OCI-LY1 (cell line): Measurements from ENCODE around the gene UBQLN4.

ENCODE experiments used
- H2AFZ ChIP-seq: fragments of 200-600 bp; sonication (generic), shearing (Covaris generic); 2 replicates; pipeline ENCODE4 v1.6.0; 2014; ENCODE audit warnings: antibody characterized with exemption, mild to moderate bottlenecking, low read length
- H3F3A ChIP-seq: fragments of 200-600 bp; sonication (generic), shearing (Covaris generic); 2 replicates; pipeline ENCODE4 v1.6.0; 2014; ENCODE audit warnings: mild to moderate bottlenecking, antibody characterized with exemption, low read length, moderate library complexity; ENCODE audit not compliant: insufficient read depth
- H3K27ac ChIP-seq: fragments of 200-600 bp; sonication (generic); 2 replicates; pipeline ENCODE4 v1.5.1; 2014; ENCODE audit warnings: low read length, mixed run types, mild to moderate bottlenecking, low read depth; ENCODE audit not compliant: poor library complexity, severe bottlenecking
- H3K27me3 ChIP-seq: fragments of 200-600 bp; sonication (generic); 2 replicates; pipeline ENCODE4 v1.6.0; 2014; ENCODE audit warnings: antibody characterized with exemption, mild to moderate bottlenecking, low read length, moderate library complexity; ENCODE audit not compliant: insufficient read depth
- H3K36me3 ChIP-seq: fragments of 200-600 bp; sonication (generic); 2 replicates; pipeline ENCODE4 v1.6.1; 2014; ENCODE audit warnings: mild to moderate bottlenecking, antibody characterized with exemption, low read length, moderate library complexity, mixed read lengths; ENCODE audit not compliant: insufficient read depth
- H3K4me1 ChIP-seq: fragments of 200-600 bp; sonication (generic); 2 replicates; pipeline ENCODE4 v1.5.1; 2014; ENCODE audit warnings: mild to moderate bottlenecking, low read length, moderate library complexity; ENCODE audit not compliant: insufficient read depth, severe bottlenecking
- H3K4me2 ChIP-seq: fragments of 200-600 bp; sonication (generic), shearing (Covaris generic); 2 replicates; pipeline ENCODE4 v1.6.1; 2014; ENCODE audit warnings: low read length
- H3K4me3 ChIP-seq: fragments of 200-600 bp; sonication (generic); 2 replicates; pipeline ENCODE4 v1.5.1; 2014; ENCODE audit warnings: low read length, low read depth, mild to moderate bottlenecking, mixed read lengths; ENCODE audit not compliant: poor library complexity, severe bottlenecking
- H3K79me2 ChIP-seq: fragments of 200-600 bp; shearing (Covaris generic); 2 replicates; pipeline ENCODE4 v1.6.1; 2016; ENCODE audit warnings: mixed run types, low read length, mixed read lengths; ENCODE audit not compliant: insufficient read depth
- H3K9ac ChIP-seq: fragments of 200-600 bp; sonication (generic), shearing (Covaris generic); 2 replicates; pipeline ENCODE4 v1.6.1; 2014; ENCODE audit warnings: mild to moderate bottlenecking, low read length, mixed read lengths
- H3K9me2 ChIP-seq: fragments of 200-600 bp; sonication (generic), shearing (Covaris generic); 2 replicates; pipeline ENCODE4 v1.6.1; 2014; ENCODE audit warnings: low read depth, mild to moderate bottlenecking, low read length, mixed read lengths
- H3K9me3 ChIP-seq: fragments of 200-600 bp; shearing (Covaris generic); 2 replicates; pipeline ENCODE4 v1.6.1; 2014; ENCODE audit warnings: low read length, mixed read lengths
- H4K20me1 ChIP-seq: fragments of 200-600 bp; sonication (generic), shearing (Covaris generic); 2 replicates; pipeline ENCODE4 v1.6.0; 2016; ENCODE audit warnings: mild to moderate bottlenecking, low read length; ENCODE audit not compliant: insufficient read depth
- CTCF ChIP-seq: fragments of 200-600 bp; sonication (generic), shearing (Covaris generic); IDR thresholded peaks from 2 replicates; pipeline ENCODE4 v1.5.1; 2017; ENCODE audit warnings: mild to moderate bottlenecking, antibody characterized with exemption, low read length, moderate library complexity, mixed read lengths
- EZH2 ChIP-seq: fragments of 200-600 bp; sonication (generic), shearing (Covaris generic); IDR thresholded peaks from 2 replicates; pipeline ENCODE4 v1.8.0; 2017; ENCODE audit warnings: borderline replicate concordance, mixed run types, mild to moderate bottlenecking, antibody characterized with exemption, low read length, moderate library complexity, mixed read lengths

UBQLN4 gene

GRCh38 chr1:156012051-156012817, 41.4 kb downstream of the UBQLN4 start:
- peaks cover 8% of the 10 kb centered on the region for H3K4me1 ChIP-seq

DNA sequence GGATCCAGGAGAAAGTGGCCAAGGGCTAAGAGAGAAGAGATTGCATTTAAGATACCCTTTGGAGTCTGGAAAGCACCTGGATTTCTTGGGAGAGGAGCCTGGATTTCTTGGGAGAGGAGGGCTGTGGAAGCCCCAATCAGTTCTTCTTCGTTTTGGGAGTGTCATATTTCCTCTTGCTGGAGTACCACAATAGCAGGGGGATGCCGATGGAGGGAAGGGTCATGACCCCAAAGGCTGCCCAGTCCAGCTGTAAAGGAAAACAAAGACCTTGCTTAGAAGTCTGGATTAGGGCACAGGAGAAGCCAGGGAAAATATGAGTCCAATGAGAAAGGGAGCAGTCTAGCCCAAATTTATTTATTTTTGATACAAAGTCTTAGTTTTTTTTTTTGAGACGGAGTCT, 44.2 kb downstream of the UBQLN4 start:
- Histone ChIP-seq H3K4me2 (no peak overlapping the region), H3K36me3 (peaks cover 58% of the 10 kb centered on the region), H3F3A (no peaks in the 10 kb centered on the region), H4K20me1 (no peaks in the 10 kb centered on the region), H3K9me2 (no peaks in the 10 kb centered on the region), H2AFZ (no peak overlapping the region), H3K27me3 (no peaks in the 10 kb centered on the region), H3K4me3 (no peak overlapping the region), H3K9me3 (no peaks in the 10 kb centered on the region), H3K9ac (no peak overlapping the region), H3K27ac (no peak overlapping the region), H3K4me1 (peaks cover 8% of the 10 kb centered on the region), H3K79me2 (no peaks in the 10 kb centered on the region)
- no peak for TF ChIP-seq EZH2
- TF ChIP-seq CTCF: no peak

More at GRCh38 chr1:156012051-156012817, 41.4 kb downstream of the UBQLN4 start:
- Histone ChIP-seq H3F3A (no peaks in the 10 kb centered on the region), H3K9ac (no peak overlapping the region), H3K4me2 (no peak overlapping the region), H3K79me2 (no peaks in the 10 kb centered on the region), H3K9me3 (no peaks in the 10 kb centered on the region), H3K27me3 (no peaks in the 10 kb centered on the region), H3K4me3 (no peak overlapping the region), H4K20me1 (no peaks in the 10 kb centered on the region), H3K9me2 (no peaks in the 10 kb centered on the region), H2AFZ (no peak overlapping the region), H3K36me3 (peaks cover 84% of the 10 kb centered on the region), H3K27ac (no peak overlapping the region)
- no peak for TF ChIP-seq CTCF
- TF ChIP-seq EZH2: no peak

DNA sequence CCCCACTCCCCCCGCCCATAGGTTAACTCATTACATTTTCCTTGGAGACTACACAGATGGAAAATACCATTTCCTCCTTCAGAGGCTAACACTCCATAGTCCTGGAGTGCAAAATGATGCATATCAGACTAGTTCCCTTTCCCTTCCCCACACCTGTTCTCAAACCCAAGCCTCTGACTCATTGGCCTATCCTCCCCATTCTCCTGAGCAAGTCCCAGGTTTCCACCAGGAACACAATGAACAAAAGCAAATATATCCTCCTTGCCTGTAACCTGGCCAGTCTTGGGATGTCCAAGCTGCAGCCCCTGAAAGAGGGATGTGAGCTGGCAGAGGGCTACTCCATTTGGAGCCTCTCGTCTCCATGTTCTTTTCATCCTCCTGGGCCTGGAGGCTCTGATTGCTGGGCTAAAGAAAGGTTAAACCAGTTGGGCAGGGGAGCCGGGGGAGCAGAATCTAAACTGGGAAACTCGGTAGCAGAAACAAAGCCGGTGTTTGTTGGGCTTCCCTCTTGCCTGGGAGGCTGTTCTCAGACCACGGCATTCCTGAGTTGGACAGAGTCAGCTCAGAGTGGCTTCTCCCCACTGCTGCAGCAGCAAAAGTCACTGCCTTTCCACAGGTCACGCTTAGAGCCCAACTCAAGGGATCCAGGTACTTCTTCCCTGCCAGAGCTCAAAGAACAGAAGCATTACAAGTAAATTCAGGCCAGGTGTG, 46.8 kb downstream of the UBQLN4 start:
- Histone ChIP-seq H4K20me1 (no peaks in the 10 kb centered on the region), H3K27me3 (peaks cover 5% of the 10 kb centered on the region; the same call in 1 of the 2 replicates), H3K27ac (no peak overlapping the region), H3K79me2 (no peaks in the 10 kb centered on the region), H3F3A (no peaks in the 10 kb centered on the region), H3K36me3 (peaks cover 33% of the 10 kb centered on the region), H3K9me2 (no peaks in the 10 kb centered on the region), H3K9me3 (no peaks in the 10 kb centered on the region), H2AFZ (no peak overlapping the region), H3K9ac (no peak overlapping the region), H3K4me2 (no peak overlapping the region), H3K4me1 (no peaks in the 10 kb centered on the region), H3K4me3 (no peak overlapping the region)
- TF ChIP-seq EZH2 (no peak), CTCF (no peak)
